Measurements from ENCODE around the gene ATP6V1C2.

- TF ChIP-seq SUZ12 (IDR thresholded peaks at IDR 0.05; ENCODE audit: extremely low read depth, insufficient read depth, insufficient read length) = no peak
- TF ChIP-seq YY1 (IDR thresholded peaks at IDR 0.05; ENCODE audit: insufficient read depth, insufficient read length) = no peak
- no peak for TF ChIP-seq ZNF274 (IDR thresholded peaks at IDR 0.05; ENCODE audit: low read depth, low read length)
Measured at GRCh38 chr2:10709290-10709939, 12.0 kb upstream of the ATP6V1C2 start.

Measured in NT2/D1 (cell line).